ENCODE measurements around the gene SOSTDC1.

- TF ChIP-seq CTCF (IDR thresholded peaks at IDR 0.05) (no peak), POLR2A (IDR thresholded peaks at IDR 0.05) (no peak)
Measured at GRCh38 chr7:16423761-16424160, 41.8 kb downstream of the SOSTDC1 start.

Measured in lower leg skin (tissue), 3 donors.